RWPE2 (cell line): ENCODE measurements around the gene PIGL.

Source experiments
- ATAC-seq: fragments of 200-7000 bp; cut with Tn5 transposase; 3 replicates; pipeline ENCODE4 v1.9.1; 2021; ENCODE audit warnings: low read depth
- DNase-seq: peaks from one replicate; pipeline ENCODE4 v3.0.0-alpha.2; 2020; ENCODE audit warnings: low spot score
- H3K27ac ChIP-seq: fragments of 450-650 bp; 2 replicates; pipeline ENCODE4 v1.5.1; 2017; ENCODE audit warnings: mild to moderate bottlenecking; ENCODE audit not compliant: poor library complexity, severe bottlenecking
- H3K27me3 ChIP-seq: fragments of 250-450 bp; sonication (Bioruptor Pico); 2 replicates; pipeline ENCODE4 v1.5.1; 2021; ENCODE audit warnings: mild to moderate bottlenecking, moderate library complexity; ENCODE audit not compliant: insufficient read depth, poor library complexity, severe bottlenecking
- H3K36me3 ChIP-seq: fragments of 250-450 bp; sonication (Bioruptor Pico); 2 replicates; pipeline ENCODE4 v1.5.1; 2020; ENCODE audit warnings: low read depth, mild to moderate bottlenecking, moderate library complexity
- H3K4me1 ChIP-seq: fragments of 250-450 bp; sonication (Bioruptor Pico); 2 replicates; pipeline ENCODE4 v1.5.1; 2021; ENCODE audit warnings: mild to moderate bottlenecking, moderate library complexity; ENCODE audit not compliant: insufficient read depth, poor library complexity, severe bottlenecking
- H3K4me3 ChIP-seq: fragments of 250-450 bp; sonication (Bioruptor Pico); 2 replicates; pipeline ENCODE4 v1.5.1; 2021; ENCODE audit warnings: mild to moderate bottlenecking, moderate library complexity; ENCODE audit not compliant: severe bottlenecking
- H3K9me3 ChIP-seq: fragments of 250-450 bp; sonication (Bioruptor Pico); 2 replicates; pipeline ENCODE4 v1.5.1; 2021; ENCODE audit warnings: mild to moderate bottlenecking, moderate library complexity; ENCODE audit not compliant: severe bottlenecking
- TF ChIP-seq, protein P1 (sequence below): fragments of 450-650 bp; IDR thresholded peaks from one replicate; pipeline ENCODE4 v1.5.1; 2017; ENCODE audit warnings: mild to moderate bottlenecking, moderate library complexity; ENCODE audit not compliant: poor library complexity, severe bottlenecking

The PIGL gene

DNA sequence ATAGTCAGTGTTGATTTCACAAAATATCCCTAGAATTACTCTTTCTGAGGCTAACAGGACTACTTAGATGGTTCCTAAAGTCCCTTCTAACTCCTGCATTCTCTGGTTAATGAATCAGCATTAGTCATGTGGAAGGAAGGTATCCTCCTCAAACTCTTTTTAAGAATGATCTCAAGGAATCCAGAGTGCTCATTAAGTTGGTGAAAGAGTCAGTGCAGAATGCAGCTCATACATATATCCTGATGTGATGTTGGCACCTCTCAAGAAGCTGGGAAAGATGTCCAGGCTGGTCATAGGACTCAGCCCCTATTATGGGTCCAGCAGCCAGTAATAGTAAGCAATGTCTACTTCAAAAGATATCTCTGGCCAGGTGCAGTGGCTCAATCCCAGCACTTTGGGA lies 65.5 kb downstream of the PIGL start:
- Histone ChIP-seq H3K4me1 (peaks cover 58% of the 10 kb centered on the region), H3K27ac (peak overlapping the region; percentile 92), H3K4me3 (no peak overlapping the region), H3K27me3 (no peaks in the 10 kb centered on the region), H3K9me3 (no peaks in the 10 kb centered on the region), H3K36me3 (no peaks in the 10 kb centered on the region)
- ATAC-seq (peak; percentile 55), DNase-seq (no peak)
- TF ChIP-seq, protein P1, sequence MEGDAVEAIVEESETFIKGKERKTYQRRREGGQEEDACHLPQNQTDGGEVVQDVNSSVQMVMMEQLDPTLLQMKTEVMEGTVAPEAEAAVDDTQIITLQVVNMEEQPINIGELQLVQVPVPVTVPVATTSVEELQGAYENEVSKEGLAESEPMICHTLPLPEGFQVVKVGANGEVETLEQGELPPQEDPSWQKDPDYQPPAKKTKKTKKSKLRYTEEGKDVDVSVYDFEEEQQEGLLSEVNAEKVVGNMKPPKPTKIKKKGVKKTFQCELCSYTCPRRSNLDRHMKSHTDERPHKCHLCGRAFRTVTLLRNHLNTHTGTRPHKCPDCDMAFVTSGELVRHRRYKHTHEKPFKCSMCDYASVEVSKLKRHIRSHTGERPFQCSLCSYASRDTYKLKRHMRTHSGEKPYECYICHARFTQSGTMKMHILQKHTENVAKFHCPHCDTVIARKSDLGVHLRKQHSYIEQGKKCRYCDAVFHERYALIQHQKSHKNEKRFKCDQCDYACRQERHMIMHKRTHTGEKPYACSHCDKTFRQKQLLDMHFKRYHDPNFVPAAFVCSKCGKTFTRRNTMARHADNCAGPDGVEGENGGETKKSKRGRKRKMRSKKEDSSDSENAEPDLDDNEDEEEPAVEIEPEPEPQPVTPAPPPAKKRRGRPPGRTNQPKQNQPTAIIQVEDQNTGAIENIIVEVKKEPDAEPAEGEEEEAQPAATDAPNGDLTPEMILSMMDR: no peak

- TF ChIP-seq, protein P1: no peak
- Histone ChIP-seq H3K4me1 (peaks cover 66% of the 10 kb centered on the region), H3K4me3 (no peak overlapping the region), H3K27me3 (no peaks in the 10 kb centered on the region), H3K9me3 (no peaks in the 10 kb centered on the region), H3K36me3 (no peaks in the 10 kb centered on the region), H3K27ac (peak overlapping the region; percentile 92)
- ATAC-seq (no peak), DNase-seq (no peak)
Measured at GRCh38 chr17:16283705-16284104, 66.7 kb downstream of the PIGL start.

DNA sequence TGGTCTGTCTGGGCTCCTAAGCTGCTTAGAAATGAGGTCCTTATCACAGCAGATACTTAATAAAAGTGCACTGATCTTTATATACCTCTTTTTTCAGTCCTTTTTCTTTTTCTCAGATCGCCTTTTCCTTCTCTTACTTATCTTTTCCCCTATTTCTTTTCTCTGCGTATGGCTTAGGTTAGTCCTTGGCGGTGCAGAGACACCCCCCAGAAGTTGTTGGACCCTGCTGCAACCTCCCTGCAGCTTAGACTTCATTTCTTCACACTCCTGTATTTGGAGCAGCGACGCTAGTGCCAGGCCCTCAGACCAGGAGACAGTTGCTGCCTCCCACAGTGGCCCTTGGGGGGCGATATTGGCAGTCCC lies 68.6 kb downstream of the PIGL start:
- TF ChIP-seq, protein P1: peak; percentile 65
- Histone ChIP-seq H3K27me3 (no peaks in the 10 kb centered on the region), H3K27ac (peak overlapping the region; percentile 92), H3K36me3 (no peaks in the 10 kb centered on the region), H3K4me1 (peaks cover 74% of the 10 kb centered on the region), H3K4me3 (no peak overlapping the region), H3K9me3 (no peaks in the 10 kb centered on the region)
- ATAC-seq: no peak
- no peak for DNase-seq

DNA sequence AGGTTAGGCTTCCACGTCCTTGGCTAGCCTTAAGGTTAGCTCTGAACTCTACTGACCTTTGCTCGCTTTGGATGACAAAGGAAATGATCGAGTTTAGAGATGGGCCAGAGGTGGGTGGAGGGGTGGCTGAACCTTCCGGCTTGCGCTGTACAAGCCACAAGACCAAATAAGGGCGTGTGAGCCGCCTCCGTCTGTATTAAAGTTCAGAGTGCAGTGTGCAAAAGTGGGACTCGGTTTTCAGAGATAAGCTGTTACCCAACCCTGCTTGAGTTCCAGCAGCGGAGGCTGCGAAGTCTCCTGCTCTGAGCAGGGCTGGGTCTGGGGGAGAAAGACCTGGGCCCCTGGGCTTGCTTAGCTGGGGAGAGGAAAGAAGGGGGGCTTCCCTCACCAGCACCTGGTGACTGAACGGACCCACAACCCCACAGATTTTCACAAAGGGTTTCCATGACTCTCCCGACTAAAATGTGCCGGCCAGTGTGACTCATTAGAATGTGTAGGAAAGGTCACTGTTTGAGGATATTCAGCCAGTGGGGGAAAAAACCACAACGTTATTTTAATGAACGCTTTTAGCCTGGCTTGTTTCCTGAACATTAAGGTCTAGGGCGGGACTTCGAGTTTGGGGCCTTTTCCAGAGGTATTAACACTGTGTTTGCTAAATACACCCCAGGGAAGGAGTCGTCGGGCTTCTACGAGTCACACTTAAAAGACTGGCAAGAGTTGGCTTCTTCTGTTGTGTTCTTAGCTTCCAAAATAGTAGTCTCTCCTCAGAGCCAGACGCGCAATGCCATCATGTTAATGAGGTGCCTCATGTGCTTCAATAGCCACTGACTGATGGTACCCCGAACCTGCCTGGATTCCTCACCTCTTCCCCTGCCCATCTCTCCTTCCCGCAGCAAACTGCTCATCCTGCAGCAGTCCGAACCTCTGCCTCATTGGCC lies 69.3 kb downstream of the PIGL start:
- Histone ChIP-seq H3K27me3 (no peaks in the 10 kb centered on the region), H3K27ac (peak overlapping the region; percentile 92), H3K9me3 (no peaks in the 10 kb centered on the region), H3K4me1 (peaks cover 71% of the 10 kb centered on the region), H3K4me3 (peak overlapping the region; percentile 11), H3K36me3 (no peaks in the 10 kb centered on the region)
- TF ChIP-seq, protein P1: peak; percentile 33
- ATAC-seq: peak; percentile 81
- DNase-seq: peak; percentile 92
